ENCODE data around the gene TMEM128. TPM values are rescaled to one million over a fixed set of nuclear protein-coding genes. Genes with fewer than 3 reads are reported as not detected.
"Not testable (repeated sequence)": the region's sequence is repeated elsewhere in the genome, so short reads cannot be mapped to it uniquely, and the experiment has no call there.

TMEM128 gene
- polyA plus RNA-seq, 1 donor: 19.0 TPM

DNA sequence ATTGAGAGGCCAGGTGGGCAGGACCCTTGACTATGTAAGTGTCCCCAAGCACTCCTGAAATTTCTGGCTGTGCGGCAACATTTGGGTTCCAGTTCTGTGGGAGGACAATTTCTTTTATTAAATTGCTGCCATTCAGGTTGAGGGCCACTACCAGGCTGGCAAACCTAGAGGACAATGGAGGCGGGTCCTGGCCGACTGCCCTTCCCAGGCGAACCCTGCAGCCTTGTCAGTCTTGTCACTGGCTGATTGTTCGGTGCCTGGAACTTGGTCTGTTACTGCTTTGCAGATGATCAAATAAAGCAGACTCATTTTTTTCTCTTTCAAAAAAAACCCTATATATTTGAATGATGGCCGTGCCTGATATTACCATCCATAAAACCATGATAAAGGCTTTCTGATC lies 6.6 kb upstream of the TMEM128 start:
- no peak for DNase-seq

DNA sequence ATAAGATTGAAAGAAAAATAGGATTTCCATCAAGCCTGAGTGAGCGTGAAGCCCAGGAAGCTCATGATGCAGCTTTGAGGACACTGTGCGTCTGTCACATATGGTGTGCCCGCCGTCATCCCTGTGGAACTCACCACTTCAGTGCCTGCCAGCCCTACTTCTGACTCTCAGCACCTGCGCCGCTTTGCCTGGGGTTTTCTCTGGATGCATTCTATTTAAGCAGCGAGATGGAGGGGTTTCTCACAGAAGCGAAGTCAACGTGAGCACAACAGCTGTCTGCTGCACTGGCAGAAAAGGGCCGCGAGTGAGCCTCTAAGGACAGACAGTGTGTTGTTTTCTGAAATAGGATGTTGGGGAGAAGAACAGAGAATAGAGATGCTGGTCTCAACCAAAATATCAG lies 6.2 kb upstream of the TMEM128 start:
- no peak for DNase-seq

DNA sequence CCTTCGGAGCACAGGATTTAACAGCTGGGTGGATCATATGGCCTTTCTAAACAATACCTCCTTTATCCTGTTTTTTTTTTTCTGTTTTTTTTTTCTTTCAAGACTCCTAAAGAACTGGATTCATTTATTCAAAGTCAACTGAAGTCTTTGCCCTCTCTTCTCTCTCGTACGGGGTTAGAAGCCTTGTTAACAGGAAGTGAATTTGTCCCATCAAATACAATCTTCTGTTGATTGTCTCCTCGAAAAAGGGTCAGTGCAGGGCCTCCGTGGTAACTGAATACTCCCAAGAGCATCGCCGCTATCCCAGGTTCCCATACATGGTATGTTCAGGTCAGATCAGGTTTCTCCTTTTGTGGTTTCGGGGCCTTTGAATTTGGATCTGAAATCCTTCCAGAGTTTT lies 1.8 kb upstream of the TMEM128 start:
- no peak for DNase-seq

DNA sequence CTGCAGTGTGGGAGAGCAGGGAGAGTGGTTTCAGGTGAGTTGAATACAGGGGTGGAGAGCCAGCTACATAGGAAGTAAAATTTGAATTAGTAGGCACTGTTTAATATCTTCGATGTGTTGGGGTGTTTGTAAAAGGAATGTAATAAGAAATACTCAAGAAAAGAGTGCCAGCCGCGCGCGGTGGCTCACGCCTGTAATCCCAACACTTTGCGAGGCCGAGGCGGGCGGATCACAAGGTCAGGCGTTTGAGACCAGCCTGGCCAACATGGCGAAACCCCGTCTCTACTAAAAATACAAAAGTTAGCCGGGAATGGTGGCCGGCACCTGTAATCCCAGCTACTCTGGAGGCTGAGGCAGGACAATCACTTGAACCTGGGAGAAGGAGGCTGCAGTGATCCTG lies 1.3 kb upstream of the TMEM128 start:
- DNase-seq: not testable (repeated sequence)

DNA sequence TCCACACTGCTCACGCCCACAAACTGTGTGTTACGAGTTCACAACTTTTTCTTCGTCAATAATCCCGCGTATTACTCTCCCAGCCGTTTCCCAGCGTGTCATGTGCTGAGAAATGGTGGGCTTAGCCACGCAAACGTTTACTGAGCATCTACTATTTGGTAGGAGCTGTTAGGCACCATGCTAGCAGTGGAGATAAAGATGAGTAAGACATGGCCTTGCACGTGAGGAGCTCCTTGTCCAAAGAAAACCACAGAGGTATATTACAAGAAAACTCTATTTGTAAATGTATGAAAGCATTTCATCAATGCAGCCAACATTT lies 821 bp upstream of the TMEM128 start:
- DNase-seq: no peak

DNA sequence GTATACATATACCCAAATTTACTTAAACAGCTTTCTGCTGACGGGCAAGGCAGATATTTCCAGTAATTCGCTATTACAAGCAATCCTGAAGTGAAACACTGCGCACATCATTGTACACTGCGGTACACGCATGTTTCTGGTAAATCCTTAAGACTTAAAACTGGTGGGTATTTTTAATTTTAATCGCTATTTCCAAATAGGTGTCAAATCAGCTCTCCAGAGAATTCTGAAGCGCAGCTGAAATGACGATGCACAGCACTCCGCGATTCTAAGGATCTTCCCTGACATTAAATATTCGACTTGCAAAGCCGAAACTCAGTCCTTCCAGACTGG lies 361 bp downstream of the TMEM128 start:
- no peak for DNase-seq

DNA sequence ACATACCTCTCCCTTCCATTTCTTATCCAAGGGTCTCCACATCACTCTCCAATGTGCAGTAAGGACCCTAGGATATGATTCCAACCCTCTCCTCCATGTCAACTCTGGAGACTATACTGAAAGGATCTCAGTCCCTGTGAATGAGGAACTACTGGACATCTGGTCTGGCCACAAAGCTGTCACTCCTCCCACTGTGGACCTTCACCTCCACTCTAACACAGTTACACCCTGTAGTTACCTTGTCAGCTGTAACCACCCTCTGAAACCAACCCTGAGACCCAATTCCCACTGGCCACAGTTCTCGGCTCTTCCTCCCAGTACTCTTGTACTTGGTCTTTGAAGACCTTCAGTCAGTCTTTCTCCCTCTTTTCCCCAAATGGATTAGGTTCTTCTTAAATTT lies 2.9 kb downstream of the TMEM128 start:
- DNase-seq: no peak

DNA sequence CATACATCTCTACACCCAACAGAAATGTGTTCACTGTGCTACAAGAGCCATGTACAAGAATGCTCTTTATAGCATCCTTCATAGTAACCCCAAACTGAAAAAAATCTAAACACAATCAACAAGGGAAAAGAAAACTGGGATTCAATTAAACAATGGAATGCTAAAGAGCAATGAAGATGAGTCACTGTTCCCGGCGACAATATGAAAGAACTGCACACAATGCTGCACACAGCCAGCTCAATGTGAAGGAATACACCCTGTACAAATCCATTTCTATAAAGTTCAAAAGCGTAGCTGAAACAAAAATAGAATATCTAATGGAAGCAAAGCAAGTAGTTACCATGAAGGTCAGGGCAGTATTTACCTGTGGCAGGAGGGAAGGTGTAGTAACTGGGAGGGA lies 8.5 kb downstream of the TMEM128 start:
- DNase-seq: not testable (repeated sequence)

DNA sequence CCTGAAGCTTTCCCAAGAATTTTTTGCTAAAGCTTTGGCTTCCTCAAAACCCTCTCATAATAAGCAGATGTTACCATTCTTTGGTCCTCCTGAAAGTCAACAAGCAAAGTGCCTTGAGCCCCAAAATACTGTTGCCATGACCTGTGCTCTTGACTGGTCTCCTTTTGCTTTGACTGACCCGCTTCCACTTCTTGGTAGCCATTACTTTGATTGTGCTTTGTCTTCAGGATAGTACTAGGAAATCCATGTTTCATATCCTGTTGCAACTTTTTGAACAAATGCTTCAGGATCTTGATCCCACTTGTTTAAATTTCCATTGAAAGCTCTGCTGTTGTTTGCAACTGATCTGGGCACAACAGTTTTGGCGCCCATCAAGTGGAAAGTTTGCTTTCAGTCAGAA lies 14.4 kb downstream of the TMEM128 start:
- DNase-seq: no peak

DNA sequence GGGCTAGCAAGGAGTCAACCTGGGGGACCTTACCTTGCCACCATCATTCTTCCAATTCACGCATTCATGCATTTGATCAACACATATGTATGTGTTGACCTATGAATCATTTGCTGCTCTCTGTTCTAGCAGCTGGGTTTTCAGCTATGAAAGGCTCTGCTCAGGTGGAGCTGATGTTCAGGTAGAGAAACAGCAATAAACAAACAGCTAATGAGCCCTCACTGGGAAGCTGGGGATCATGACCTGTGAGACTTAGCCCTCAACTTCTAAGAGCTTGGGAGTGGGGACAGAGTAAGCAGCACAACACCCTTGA lies 19.7 kb downstream of the TMEM128 start:
- no peak for DNase-seq

DNA sequence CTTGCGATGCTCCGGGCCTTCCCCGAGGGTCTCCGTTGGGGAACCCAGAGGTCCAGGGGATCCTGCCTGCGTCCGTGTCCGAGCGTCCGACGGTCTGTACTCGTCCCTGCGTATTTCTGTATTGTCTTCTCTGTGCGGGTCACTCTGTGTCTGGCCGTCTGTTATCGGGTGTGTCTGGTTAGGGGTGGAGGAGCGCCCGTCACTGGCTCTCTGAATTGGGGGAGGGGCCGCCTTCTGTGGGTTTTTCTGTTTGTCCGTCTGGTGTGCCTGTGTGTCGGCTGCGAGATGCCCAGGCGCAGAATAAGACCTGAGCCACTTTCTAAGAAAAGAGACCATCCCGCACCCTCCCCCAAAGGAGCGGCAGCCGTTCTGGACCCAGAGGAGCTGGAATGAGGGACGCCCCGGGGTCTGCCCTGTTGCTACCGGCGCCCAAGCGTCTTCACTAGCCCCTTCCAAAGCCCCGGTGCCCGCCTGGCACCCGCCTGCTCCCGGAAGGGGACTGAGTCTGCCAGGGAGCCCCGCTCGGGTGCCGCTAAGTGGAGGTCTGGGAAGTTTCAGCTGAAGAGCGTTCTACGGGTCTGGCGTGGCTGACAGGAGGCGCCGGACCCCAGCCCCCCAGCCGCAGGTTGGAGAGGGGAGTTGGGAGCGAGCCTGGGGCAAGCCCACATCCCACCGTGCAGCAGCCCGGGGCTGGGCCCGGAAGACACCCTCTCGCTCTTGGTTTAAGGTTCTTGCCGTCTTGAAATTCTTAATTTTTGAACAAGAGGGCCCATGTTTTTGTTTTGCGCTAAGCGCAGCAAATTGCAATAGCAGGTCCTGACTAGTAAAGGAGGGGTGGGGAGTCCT lies 20.3 kb downstream of the TMEM128 start:
- DNase-seq: no peak

DNA sequence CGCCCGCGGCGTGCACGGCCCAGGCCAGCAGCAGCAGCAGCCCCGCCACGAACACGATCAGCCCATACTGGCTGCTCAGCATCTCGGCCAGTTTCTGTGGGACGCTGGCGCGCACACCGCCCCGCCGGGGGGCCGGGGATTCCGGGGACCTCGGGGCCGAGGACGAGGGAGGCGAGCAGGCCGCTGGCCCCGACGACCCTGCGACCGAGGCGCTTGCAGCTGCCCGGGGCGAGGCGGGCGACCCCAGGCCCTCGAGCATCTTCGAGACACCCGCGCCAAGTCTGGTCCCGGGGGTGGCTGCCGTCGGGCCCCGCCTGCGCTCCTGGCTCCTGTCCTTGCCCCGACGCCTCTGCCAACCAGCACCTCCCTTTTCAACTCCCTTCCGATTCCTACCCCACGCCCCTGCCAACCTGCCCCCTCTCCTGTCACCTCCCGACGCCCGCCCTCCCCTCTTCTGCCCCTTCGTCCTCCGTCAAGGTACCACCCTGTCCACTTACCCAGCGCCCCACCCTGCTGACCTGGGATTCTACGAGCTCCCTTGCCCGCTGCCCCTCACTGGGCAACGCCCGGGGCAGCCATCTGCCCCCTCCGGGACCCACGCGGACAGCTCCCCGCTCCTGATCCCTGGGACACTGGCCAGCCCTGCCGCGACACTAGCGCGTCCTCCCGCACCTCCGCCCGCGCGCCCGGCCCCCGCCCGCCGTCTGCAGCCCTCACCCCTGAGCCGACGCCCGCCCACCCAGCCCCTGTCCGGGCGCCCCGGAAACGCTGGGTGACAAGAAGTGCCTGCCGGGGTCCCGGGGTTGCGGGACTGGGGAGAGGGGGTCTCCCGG lies 21.2 kb downstream of the TMEM128 start, which contains the start of gene OTOP1:
Gene OTOP1 (minus strand): TSS at position 324 of the 833 bp plus-strand sequence. CDS start 65 bp downstream, at position 259.
- DNase-seq: no peak

DNA sequence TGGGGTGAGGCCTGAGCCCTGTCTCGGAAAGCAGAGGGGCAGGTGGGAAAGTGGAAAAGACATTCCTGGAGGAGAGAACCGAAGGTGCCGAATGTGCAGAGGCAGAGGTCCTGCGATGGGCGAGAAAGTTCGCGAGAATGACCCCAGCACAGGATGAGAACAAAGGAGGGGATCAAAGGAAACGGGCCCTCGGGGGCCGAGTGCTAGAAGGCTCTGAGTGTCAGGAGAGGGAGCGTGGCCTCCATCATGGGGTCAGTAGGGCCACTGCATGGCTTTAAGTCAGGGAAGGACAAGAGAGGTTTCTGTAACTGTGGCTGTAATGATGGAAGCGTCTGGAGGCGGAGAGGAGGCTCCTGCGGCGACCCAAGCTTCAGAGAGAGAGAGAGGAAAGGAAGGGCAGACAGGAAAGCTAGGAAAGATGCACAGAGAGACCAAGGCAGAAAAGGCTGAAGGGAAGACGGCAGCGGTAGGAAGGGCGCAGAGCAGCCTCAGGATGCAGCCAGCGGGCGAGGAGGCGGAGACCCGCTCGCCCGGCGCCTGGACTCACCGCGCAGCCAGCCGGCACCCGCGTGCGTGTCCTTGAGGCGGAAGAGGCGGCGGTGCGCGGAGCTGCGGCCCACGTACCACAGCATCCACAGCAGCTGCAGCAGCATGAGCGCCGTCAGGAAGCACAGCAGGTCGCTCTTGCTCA lies 22.0 kb downstream of the TMEM128 start:
- no peak for DNase-seq

DNA sequence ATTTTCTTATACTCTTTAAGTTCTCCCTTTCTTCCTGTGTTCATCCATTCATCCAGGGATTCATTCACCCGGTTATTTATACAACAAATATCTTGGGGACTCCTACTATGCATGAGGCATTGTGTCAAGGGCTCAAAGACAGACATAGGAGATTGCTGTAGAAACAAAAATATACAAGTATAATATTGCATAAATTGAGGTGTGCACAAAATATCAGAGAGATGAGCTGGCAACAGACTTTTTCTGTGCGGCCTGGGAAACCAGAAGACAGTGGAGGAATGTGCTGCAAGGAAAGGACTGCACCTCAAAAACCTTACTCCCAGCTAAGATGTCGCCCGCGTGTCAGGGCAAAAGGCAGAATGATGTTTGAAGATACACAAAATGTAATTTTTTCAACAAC lies 30.9 kb downstream of the TMEM128 start:
- no peak for DNase-seq

DNA sequence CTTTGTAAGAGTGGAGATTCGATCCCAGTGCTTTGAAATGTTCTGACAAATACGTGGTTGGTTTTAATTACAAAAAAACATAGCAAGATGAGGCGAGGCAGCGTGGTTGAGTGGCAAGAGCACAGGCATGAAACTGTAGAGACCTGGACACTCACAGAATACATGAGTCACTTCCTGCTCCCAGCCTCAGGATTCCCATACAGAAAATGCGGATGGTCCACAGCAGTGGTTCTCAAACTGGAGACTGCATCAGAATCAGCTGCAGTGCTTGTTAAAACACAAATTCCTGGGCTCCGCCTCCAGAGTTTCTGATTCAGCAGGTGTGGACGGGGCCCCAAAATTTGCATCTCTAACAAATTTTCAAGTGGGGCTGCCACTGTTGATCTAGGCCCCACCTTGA lies 31.4 kb downstream of the TMEM128 start:
- DNase-seq: no peak

DNA sequence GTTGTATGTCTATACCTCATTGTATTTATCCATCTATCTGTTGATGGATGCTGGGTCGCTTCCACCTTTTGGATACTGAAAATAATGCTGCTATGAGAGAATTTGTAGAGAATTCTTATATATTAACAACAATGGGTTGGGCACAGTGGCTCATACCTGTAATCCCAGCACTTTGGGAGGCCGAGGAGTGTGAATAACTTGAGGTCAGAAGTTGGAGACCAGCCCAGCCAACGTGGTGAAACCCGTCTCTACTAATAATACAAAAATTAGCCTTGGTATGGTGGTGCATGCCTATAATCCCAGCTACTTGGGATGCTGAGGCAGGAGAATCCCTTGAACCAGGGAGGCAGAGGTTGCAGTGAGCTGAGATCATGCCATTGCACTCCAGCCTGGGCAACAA lies 34.3 kb downstream of the TMEM128 start:
- DNase-seq: not testable (repeated sequence)

DNA sequence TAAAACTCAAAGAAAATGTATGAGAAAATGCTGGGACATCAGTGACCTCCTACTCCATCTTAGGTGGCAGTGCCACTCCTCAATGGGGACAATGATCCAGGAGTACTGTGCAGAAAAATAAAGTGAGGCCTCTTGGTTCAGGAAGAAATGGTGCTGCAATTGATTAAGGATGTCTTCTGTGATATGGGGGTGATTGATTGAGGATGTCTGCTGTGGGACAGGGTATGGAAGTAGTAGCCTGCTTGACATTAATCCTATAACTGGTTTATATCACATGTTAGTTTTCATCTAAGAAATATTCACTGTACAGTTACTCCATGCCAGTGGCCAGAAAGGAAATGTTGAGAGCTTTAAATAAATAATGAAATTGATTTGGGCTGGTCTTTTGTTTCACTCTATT lies 41.8 kb downstream of the TMEM128 start:
- no peak for DNase-seq

DNA sequence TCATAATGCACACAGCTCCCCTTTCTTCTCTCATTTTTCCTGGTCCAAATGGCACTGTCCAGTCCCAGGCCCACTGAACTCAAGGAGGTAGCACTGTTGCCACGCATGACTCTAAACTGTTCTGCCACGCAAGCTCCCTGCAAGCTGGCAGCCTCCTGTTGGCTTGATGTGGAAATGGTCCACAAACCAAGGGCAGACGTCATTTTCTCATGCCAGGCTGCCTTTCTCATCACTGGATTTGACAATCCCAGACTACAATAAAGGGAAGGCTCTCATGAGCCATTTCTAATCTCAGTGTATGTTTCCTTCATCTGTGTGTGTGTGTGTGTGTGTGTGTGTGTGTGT lies 43.6 kb downstream of the TMEM128 start:
- DNase-seq: no peak

DNA sequence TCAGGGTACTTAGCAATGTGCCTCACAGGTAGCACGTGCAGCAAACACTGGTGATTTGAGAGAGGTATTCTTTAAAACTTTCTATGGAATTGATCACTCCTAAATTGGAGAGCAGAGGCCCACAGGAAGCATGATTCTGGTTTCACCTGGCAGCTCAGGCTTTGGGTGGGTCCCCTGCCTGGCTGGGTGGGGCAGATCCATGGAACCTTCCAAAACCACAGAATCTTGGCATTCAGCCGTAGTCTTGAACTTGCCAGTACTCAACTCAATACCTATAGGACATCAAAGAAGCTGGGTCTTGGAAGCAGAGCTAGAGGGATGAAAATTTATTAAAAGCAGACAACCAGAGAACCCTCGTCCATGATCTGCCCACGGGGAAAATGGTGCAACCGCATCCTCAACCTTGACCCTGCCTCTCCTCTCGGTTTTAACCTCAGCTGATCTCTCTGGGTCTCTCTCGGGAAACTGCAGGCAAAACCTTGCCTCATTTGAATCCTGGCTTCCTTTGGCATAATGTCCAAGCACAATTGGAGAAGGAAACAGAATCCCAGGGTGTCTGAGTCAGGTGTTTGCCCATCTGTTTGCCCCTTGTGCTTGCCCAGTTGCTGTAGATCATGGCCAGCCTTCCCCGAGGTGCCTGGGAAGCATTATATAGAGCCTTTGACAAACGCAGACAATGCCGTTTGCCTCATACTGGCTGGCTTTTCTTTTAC lies 44.2 kb downstream of the TMEM128 start:
- no peak for DNase-seq

DNA sequence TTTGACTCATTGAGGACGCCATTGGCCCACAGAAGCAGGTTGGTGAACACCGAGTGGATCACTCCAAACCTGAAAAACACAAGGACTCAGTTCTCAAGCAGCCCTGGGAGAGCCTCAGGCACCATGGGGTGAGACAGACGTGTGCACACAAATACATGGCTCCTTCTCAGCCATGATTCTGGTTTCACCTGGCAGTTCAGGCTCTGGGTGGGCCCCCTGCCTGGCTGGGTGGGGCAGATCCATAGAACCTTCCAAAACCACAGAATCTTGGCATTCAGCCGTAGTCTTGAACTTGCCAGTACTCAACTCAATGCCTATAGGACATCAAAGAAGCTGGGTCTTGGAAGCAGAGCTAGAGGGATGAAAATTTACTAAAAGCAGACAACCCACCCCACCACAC lies 45.5 kb downstream of the TMEM128 start:
- DNase-seq: no peak

DNA sequence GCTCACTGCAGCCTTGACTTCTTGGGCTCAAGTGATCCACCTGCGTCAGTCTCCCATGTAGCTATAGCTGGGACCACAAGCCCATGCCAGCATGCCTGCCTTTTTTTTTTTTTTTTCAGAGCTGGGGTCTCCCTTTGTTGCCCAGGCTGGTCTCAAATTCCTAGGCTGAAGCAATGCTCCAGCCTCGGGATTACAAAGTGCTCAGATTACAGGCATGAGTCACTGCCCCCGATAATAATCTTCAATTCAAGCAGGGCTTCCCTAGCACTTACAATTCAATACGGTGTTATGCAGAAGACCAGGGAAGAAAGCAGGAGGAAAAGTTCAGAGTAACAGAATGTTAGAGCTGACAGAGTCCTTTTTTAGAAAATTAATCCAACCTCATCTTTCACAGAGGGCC lies 47.4 kb downstream of the TMEM128 start:
- DNase-seq: no peak

DNA sequence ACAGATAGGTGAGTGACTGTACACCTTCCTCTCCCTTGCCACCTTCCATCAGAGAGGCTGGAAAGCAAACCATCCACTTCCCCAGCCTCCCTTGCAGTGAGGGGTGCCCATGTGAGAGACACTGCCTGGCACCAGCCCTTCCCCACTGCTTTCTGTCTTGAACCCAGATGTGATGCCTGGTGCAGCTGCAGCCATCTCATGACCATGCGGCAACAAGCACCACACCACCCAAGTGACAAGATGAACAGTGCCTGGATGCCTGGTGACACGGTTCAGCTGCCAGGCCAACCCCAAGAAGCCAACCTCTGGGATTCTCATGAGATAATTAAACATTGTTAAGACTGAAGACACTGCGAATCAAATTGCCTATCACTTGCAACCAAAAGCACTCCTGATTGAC lies 52.7 kb downstream of the TMEM128 start:
- no peak for DNase-seq

DNA sequence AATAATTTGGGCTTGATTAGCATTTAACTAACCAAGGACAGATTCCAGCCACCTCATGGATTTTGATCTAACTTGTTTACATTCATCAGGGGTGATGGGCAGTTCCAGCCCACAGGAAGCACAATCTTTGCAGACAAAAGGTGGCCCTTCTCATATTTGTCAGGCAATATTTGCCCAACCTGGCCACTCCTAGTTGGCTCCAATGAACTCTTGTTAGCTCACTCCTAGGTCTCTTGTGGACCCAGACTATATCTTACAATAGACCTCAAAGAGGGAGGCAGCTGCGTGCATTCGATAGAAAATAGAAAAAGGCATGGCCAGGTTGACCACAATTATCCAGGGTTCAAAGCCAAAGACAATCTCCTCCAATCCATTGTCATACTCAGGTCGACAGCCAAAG lies 59.5 kb downstream of the TMEM128 start:
- DNase-seq: not testable (repeated sequence)

Measured in hindlimb muscle (tissue), 1 donor.